Right cardiac atrium (tissue), 5 donors: ENCODE data around the gene ITGAL. TPM values are rescaled to one million over a fixed set of nuclear protein-coding genes. Genes with fewer than 3 reads are reported as not detected.
"Not testable (repeated sequence)": the region's sequence is repeated elsewhere in the genome, so short reads cannot be mapped to it uniquely, and the experiment has no call there.

Experiments
- ATAC-seq, 2 donors: fragments of 200-7000 bp; cut with Tn5 transposase; one replicate each; pipeline versions ENCODE4 v1.8.0 to v1.9.1; 2020; ENCODE audit warnings: moderate library complexity in 2 of 2, mild to moderate bottlenecking in 1 of 2
- DNase-seq, 3 donors: peaks; one replicate each; pipeline ENCODE4 v3.0.0-alpha.2; 2020
- H3K27ac ChIP-seq: one replicate; pipeline ENCODE4 v1.5.1; 2013; ENCODE audit warnings: mild to moderate bottlenecking, low read length, control low read depth, moderate library complexity
- H3K27me3 ChIP-seq: one replicate; pipeline ENCODE4 v1.6.1; 2013; ENCODE audit not compliant: control insufficient read depth, insufficient read depth
- H3K4me1 ChIP-seq: one replicate; pipeline ENCODE4 v1.6.1; 2013; ENCODE audit warnings: low read length; ENCODE audit not compliant: control insufficient read depth, insufficient read depth
- H3K4me3 ChIP-seq: one replicate; pipeline ENCODE4 v1.5.1; 2013; ENCODE audit warnings: low read length, control low read depth
- H3K9me3 ChIP-seq: one replicate; pipeline ENCODE4 v1.6.1; 2013; ENCODE audit warnings: low read length; ENCODE audit not compliant: control insufficient read depth
- WGBS: extraction: QIAGEN DNeasy Blood & Tissue Kit; methylation state at CpG from one replicate; pipeline ENCODE4 v1.1.7; 2013; 5-methylcytosine and 5-hydroxymethylcytosine counted together
- intact Hi-C, 4 donors: fragments of 100-400 bp; cut with DNase I; formaldehyde crosslinking; loops; one replicate each; pipeline versions ENCODE4 v1.11.0 to v1.14.0; 2022 to 2023
- polyA plus RNA-seq: library from polyadenylated mRNA; stranded (reverse); fragments of 200-250 nt; gene quantifications from one replicate; pipeline ENCODE4 v1.2.3, GENCODE V29; 2013
- total RNA-seq, 4 donors: library from RNA; stranded (reverse); fragmentation: NEBNext Ultra II Directional; extraction: Animal tissue kit (Norgen Biotek cat#: 25700); gene quantifications; one replicate each; pipeline ENCODE4 v1.2.1, GENCODE V29; 2021
- donor health status: healthy with polysubstance abuse.
- donor health status: DM: no; HTN: yes; CAD: no.
- donor health status: DM: no; HTN: no; CAD: no.
- donor health status: DM: no; HTN: yes; CAD: no; lungs with severe emphysema.
- donor health status: DM: yes; HTN: yes; CAD: no.

ITGAL gene
- total and polyA plus RNA-seq, 5 donors = 0.61 to 4.8 (median 1.5) TPM

DNA sequence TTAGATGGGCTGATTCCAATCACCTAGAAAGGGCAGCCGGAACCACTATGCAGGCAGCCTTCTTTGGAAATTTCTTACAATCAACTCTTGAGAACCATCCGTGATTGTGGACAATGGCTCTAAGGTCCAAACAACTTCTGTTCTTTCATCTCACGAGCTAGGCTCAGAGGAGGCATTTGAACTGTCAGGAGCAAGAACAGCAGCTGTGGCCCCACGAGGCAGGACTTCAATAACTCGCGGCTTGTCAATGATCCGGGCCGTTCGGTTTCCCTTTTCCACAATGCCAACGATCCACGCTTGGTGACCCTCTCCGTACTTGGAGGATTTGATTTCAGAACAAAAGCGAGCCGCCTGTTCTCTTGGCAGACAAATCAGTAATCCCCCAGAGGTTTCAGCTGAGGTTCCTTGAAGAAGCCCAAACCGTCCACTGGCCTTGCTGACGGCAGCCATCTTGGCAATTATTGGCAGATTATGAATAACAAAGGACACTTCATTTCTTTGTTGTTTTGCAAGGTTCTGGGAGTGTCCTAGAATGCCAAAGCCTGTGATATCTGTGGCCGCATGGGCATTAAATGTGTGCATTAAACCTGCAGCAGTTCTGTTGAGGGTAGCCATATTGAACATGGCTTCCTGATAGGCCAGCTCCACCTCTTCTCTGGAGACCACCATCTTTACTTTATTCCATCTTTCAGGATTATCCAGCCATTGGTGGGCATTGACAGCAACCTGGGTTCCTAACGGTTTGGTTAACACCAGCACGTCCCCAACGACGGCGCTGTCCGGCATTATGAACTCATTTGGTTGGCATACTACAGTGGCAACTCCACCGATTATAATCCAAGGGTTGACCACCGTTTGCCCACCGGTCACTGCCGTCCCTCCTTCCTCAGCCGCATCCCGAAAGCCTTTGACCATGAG lies 28.1 kb upstream of the ITGAL start:
- 95% methylated on average over 29 of the region's 29 CpGs for WGBS
- Histone ChIP-seq H3K4me1 (peaks cover 2% of the 10 kb centered on the region), H3K27ac (peak overlapping the region; percentile 93), H3K4me3 (peak overlapping the region; percentile 93), H3K27me3 (no peaks in the 10 kb centered on the region), H3K9me3 (no peaks in the 10 kb centered on the region)
- peak in 1 of 3 donors; percentile 55 for DNase-seq
- no peak for ATAC-seq
- intact Hi-C loops = loop anchor here (10.0 kb wide), 4 partner anchors 80 to 170 kb away; partner anchors contain the start of genes ZNF689 (in 1 of the 4), ZNF747 (in 1 of the 4) and ZNF768 (in 1 of the 4)

DNA sequence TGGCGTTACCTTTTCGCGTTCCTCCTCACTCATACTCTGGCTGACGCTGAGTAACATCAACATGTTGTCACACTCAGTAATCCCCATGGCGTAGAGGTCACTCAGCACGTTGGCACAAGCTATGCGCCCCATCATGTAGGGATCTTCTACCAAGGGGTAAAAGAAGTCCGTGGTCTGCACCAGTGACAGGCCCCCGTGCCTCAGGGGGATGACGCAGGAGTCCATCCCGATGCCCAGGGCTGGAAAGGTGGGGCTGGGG lies 27.5 kb upstream of the ITGAL start:
- H3K27ac ChIP-seq = peak overlapping the region; percentile 93
- WGBS = 34% methylated on average over 11 of the region's 11 CpGs
- peak overlapping the region; percentile 93 for H3K4me3 ChIP-seq
- no peaks in the 10 kb centered on the region for H3K27me3 ChIP-seq
- DNase-seq = no peak
- peaks cover 2% of the 10 kb centered on the region for H3K4me1 ChIP-seq
- intact Hi-C loops = loop anchor here (10.0 kb wide), 4 partner anchors 80 to 170 kb away; partner anchors contain the start of genes ZNF689 (in 1 of the 4), ZNF747 (in 1 of the 4) and ZNF768 (in 1 of the 4)
- H3K9me3 ChIP-seq = no peaks in the 10 kb centered on the region
- no peak for ATAC-seq

- intact Hi-C loops = loop anchor here (10.0 kb wide), 4 partner anchors 79 to 169 kb away; partner anchors contain the start of genes ZNF689 (in 1 of the 4), ZNF747 (in 1 of the 4) and ZNF768 (in 1 of the 4)
- H3K27ac ChIP-seq = peak within 1 kb of the TSS; percentile 93
- WGBS = under 1% methylated on average over 59 of the region's 59 CpGs
- H3K9me3 ChIP-seq = no peaks in the 10 kb centered on the region
- no peaks in the 10 kb centered on the region for H3K27me3 ChIP-seq
- peak within 1 kb of the TSS; percentile 93 for H3K4me3 ChIP-seq
- DNase-seq (peak; percentile 97 to 100 (median 99)), ATAC-seq (peak; percentile 97)
- H3K4me1 ChIP-seq = peaks cover 2% of the 10 kb centered on the region
Measured at GRCh38 chr16:30445408-30446202, 26.9 kb upstream of the ITGAL start, which contains the start of gene SEPHS2. SEPHS2 (minus strand) TSS chr16:30445874; CDS start chr16:30445727, 147 bp downstream.

- peak overlapping the region; percentile 93 for H3K4me3 ChIP-seq
- 76% methylated on average over 10 of the region's 10 CpGs for WGBS
- DNase-seq = peak in 1 of 3 donors; percentile 48
- peaks cover 2% of the 10 kb centered on the region for H3K4me1 ChIP-seq
- H3K9me3 ChIP-seq = no peaks in the 10 kb centered on the region
- peak overlapping the region; percentile 70 for H3K27ac ChIP-seq
- no peak for ATAC-seq
- intact Hi-C loops = loop anchor here (10.0 kb wide), 4 partner anchors 79 to 169 kb away; partner anchors contain the start of genes ZNF689 (in 1 of the 4), ZNF747 (in 1 of the 4) and ZNF768 (in 1 of the 4)
- H3K27me3 ChIP-seq = no peaks in the 10 kb centered on the region
Measured at GRCh38 chr16:30446203-30446595, 26.3 kb upstream of the ITGAL start.

GRCh38 chr16:30447512-30448226 lies 24.9 kb upstream of the ITGAL start:
- Histone ChIP-seq H3K4me3 (no peak overlapping the region), H3K4me1 (peaks cover 2% of the 10 kb centered on the region), H3K27ac (no peak overlapping the region), H3K27me3 (no peaks in the 10 kb centered on the region), H3K9me3 (no peaks in the 10 kb centered on the region)
- peak in 1 of 3 donors; percentile 22 for DNase-seq
- intact Hi-C loops = loop anchor here (10.0 kb wide), 4 partner anchors 77 to 167 kb away; partner anchors contain the start of genes ZNF689 (in 1 of the 4), ZNF747 (in 1 of the 4) and ZNF768 (in 1 of the 4)
- WGBS = 83% methylated on average over 12 of the region's 12 CpGs
- no peak for ATAC-seq

DNA sequence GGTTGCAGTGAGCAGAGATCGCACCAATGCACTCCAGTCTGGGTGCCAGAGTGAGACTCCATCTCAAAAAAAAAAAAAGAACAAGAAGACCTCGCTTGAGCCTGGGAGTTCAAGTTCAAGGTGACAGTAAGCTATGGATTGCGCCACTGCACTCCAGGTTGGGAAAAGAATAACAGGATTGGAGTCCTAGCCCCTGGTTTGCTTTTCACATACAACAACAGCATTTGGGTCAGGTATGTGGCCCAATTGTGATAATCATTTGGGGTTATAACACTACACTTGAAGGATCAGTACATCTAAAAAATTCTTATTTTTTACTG lies 23.5 kb upstream of the ITGAL start:
- DNase-seq (no peak), ATAC-seq (no peak)
- intact Hi-C loops = loop anchor here (10.0 kb wide), 4 partner anchors 76 to 166 kb away; partner anchors contain the start of genes ZNF689 (in 1 of the 4), ZNF747 (in 1 of the 4) and ZNF768 (in 1 of the 4)
- Histone ChIP-seq H3K9me3 (no peaks in the 10 kb centered on the region), H3K4me1 (peaks cover 2% of the 10 kb centered on the region), H3K27me3 (no peaks in the 10 kb centered on the region), H3K27ac (no peak overlapping the region), H3K4me3 (no peak overlapping the region)
- WGBS = 93% methylated on average over 3 of the region's 3 CpGs

GRCh38 chr16:30452709-30453580 lies 19.6 kb upstream of the ITGAL start:
- H3K4me3 ChIP-seq, H3K9me3 ChIP-seq, H3K4me1 ChIP-seq, ATAC-seq, H3K27me3 ChIP-seq, H3K27ac ChIP-seq, intact Hi-C loops, DNase-seq: not testable (repeated sequence)
- 66% methylated on average over 20 of the region's 20 CpGs for WGBS

DNA sequence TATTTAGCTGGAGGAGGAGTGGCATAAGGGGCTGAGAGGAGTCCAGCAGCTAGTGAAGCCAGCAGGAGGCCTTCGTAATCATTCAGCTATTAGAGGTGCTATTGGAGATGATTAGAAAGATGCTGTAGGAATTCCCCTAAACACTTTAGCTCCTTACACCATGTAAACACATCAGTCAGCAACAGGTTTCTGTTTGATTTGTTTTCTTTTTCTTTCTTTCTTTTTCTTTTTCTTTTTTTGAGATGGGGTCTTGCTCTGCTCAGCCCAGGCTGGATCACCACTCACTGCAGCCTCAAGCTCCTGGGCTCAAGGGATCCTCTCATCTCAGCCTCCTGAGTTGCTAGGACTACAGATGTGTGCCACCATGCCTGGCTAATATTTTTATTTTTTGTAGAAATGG lies 16.2 kb upstream of the ITGAL start:
- 87% methylated on average over 1 of the region's 1 CpG for WGBS
- no peak for DNase-seq
- no peaks in the 10 kb centered on the region for H3K9me3 ChIP-seq
- no peak for ATAC-seq
- H3K27me3 ChIP-seq = no peaks in the 10 kb centered on the region
- no peak overlapping the region for H3K4me3 ChIP-seq
- no peak overlapping the region for H3K27ac ChIP-seq
- H3K4me1 ChIP-seq = no peaks in the 10 kb centered on the region
- intact Hi-C loops = no loop called here

DNA sequence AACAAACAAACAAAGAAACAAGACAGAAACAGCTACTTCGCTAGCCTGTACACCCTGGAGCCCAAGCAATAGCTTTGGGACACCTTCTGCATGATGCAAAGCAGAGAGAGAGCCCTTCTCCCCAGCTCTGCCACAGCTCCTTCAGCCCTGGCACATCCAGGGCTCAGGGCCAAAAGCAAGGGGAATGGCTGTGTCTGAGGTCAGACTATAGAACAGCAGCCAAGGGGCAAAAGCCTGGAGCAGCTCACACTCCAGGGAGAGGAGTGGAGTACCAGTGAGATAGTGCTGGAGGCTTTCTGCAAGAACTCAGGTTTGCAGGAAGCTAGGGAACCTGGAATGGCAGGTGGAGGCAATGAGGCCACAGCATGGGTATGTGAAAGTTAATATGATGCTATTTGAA lies 15.3 kb upstream of the ITGAL start:
- Histone ChIP-seq H3K27ac (no peak overlapping the region), H3K4me3 (no peak overlapping the region), H3K4me1 (no peaks in the 10 kb centered on the region), H3K9me3 (no peaks in the 10 kb centered on the region), H3K27me3 (no peaks in the 10 kb centered on the region)
- intact Hi-C loops = no loop called here
- DNase-seq (peak in 1 of 3 donors; percentile 40), ATAC-seq (peak; percentile 66 to 67)
- WGBS = 92% methylated on average over 1 of the region's 1 CpG
